ENCODE results near the gene TRIM7.
A peak's percentile ranks its signal among the peaks of the same experiment; 100 is the strongest.
"Not testable (repeated sequence)": the region's sequence is repeated elsewhere in the genome, so short reads cannot be mapped to it uniquely, and the experiment has no call there.

Gene TRIM7

DNA sequence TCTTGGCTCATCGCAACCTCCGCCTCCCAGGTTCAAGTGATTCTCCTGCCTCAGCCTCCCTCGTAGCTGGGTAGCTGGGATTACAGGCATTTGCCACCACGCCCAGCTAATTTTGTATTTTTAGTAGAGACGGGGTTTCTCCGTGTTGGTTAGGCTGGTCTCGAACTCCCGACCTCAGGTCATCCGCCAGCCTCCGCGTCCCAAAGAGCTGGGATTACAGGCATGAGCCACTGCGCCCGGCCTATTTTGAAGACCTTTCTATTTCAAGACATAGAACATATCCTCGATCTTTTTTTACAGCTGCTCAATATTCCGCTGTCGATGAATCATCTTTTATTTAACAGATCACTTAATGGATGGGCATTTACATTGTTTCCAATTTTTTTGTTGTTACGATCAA is 5.7 kb upstream of the TRIM7 start:
- DNase-seq, result not testable (repeated sequence)

DNA sequence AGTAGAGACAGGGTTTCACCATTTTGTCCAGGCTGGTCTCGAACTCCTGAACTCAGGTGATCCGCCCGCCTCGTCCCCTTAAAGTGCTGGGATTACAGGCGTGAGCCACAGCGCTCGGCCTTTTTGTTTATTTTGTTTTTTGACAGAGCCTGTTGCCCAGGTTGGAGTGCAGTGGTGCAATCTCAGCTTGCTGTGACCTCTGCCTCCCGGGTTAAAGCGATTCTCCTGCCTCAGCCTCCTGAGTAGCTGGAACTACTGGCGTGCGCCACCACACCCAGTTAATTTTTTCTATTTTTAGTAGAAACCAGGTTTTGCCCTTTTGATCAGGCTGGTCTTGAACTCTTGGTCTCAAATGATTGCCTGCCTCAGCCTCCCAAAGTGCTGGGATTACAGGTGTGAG is 5.2 kb upstream of the TRIM7 start:
- not testable (repeated sequence) for DNase-seq

DNA sequence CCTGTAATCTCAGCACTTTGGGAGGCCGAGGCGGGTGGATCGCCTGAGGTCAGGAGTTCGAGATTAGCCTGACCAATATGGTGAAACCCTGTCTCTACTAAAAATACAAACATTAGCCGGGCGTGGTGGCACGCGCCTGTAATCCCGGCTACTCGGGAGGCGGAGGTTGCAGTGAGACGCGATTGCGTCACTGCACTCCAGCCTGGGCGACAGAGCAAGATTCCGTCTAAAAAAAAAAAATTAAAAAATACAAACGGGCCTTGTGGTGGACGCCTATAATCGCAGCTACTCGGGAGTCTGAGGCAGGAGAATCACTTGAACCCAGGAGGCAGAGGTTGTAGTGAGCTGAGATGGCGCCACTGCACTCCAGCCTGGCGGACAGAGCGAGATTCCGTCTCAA is 4.0 kb upstream of the TRIM7 start:
- not testable (repeated sequence) for DNase-seq

DNA sequence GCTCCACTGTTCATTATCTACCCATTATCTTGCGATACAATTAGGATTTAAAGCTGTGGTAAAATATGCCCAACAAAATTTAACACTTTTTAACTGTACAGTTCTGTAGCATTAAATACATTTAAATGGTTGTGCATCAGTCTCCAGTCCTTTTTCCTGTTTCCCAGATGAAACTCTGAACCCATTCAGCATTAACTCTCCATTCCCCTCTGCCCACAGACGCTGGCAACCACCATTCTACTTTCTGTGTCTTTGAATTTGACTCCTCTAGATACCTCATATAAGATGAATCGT is 2.9 kb upstream of the TRIM7 start:
- no peak for DNase-seq

DNA sequence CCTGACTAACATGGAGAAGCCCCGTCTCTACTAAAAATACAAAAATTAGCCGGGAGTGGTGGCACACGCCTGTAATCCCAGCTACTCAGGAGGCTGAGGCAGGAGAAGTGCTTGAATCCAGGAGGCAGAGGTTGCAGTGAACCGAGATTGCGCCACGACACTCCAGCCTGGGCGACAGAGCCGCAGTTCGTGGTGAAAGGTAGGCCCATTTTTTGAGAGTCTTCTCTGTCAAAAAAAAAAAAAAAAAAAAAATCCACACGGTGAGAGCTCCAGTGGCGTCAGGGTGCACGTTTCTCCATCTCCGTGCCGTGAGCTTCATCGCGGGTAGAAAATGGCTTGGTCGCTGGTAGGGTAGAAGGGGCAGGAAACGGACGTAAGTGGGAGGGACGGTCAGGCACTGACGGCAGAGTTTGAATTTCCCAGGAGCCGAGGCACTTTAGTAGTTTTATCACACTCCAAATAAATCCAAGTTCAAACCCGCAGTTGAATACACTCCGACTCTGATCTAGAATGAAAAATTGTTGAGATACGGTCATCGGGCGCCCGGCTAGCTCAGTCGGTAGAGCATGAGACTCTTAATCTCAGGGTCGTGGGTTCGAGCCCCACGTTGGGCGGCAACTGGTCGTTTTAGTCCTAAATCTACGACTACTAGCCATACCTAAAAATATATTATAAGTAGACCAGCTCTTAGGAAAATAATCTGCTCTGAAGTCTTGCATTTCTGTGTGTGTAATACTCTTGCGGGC is 2.4 kb upstream of the TRIM7 start:
- peak; percentile 91 for DNase-seq

DNA sequence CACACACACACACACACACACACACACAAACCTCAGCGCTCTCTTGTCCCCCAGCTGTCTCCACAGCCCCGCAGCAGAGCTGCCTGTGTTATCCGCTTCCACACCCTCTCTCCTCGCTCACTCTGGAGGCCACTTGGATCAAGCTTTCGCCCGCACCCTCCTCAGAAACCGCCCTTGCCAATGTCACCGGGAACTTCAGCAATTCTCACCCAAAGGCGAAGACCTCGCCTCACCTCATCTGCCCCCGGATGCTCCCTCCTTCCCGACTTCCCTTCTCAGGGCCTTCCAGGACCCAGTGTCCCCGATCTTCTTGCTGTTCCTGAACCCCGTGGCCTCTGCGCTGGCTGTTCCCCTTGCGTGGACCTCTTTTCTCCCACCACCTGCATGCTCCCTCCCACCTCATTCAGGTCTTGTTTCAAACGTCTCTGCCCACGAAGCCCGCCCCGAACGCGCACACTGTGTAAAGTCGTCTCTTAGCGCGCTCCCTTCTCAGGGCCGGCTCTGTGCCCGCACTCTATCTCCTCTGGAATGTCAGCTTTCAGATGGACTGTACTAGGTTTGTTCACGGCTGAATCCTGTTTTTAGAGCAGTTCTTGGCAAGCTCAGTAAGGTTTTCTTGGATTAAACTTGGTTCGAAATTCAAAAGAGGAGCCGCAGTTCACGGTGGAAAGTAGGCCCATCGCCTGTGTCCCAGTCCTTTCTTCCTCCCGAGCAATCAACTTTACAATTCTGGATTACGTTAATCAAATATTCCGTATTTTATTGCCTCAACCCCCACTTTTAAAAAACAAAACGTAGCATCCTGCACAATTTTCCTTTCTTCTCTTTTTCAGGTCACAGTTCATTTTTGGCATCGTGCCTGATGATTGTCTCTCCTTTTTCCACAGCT is 1.0 kb upstream of the TRIM7 start:
- DNase-seq, result no peak

DNA sequence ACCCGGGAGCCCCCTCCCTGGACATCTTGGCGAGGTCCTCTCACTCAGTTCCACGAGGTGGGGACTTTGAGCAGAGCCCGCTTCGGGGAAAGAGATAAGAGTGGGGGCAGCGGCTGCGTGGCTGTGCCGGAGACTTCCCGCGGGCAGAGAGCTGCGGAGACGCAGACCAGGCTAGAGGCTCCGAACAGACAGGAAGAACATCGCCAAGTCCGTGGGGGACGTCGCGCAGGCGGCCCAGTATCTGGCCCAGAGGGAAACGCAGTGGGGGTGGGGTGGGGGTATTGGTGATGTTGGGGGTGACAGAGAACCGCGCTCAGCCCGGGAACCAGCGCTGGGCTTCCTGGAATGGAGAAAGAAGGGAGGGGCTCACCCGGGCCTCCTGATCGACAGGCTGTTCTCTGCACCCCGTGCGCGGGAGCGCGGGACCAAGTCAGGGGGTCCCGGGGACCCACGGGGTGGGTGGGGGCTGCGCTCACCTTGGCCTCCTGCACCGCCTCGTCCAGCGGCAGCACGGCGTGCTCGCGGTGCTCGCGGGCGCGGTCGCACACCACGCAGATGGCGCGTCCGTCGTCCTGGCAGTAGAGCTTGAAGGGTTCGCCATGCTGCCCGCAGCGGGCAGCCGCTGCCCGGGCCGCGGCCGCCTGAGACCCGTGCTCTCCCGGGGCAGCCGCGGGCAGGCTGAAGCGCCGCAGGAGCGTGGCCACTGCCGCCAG is 727 bp downstream of the TRIM7 start:
- DNase-seq, result no peak

DNA sequence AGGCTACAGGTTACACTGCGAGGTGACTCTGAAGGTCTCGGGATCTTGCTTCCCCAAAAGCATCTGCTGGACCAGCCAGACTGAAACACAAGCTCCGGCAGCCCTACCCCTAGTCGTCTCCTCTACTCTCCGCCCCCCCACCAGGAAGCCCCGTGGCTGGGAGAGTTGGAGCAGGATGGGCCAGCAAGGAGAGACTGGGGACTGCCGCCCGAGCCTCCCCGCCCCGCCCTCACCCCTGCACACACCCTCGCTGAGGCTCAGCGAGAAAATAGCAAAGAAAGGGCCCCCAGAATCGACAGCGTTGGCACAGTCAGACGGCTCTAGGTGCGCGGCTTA is 1.3 kb downstream of the TRIM7 start:
- DNase-seq, result no peak

DNA sequence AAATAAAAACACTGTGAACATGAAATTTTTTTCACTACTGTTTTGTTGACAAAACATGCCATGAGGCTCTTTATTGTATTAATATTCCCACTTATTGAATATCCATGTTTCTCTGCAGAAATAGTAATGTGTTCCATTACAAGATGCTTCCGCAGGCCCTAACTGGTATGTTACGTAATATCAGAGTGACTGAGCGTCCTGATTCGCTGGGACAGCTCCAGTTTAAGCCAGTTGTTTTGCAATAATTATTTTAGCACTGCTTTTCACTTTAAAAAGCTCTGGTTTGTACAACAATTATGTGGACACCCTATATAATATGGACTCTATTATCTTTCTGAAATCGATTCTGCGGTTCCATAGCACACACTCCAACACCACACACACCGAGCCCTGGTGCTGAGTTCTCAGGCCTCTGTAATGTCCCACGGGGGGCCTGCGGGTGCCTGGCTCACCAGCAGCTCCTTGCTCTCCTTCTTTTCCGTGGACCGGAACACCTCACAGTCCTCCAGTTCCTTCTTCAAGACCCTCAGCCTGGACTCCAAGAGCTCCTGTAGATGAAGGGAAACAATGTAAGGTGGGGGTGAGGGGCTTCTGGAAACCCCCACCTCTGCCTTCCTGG is 1.8 kb downstream of the TRIM7 start:
- no peak for DNase-seq

DNA sequence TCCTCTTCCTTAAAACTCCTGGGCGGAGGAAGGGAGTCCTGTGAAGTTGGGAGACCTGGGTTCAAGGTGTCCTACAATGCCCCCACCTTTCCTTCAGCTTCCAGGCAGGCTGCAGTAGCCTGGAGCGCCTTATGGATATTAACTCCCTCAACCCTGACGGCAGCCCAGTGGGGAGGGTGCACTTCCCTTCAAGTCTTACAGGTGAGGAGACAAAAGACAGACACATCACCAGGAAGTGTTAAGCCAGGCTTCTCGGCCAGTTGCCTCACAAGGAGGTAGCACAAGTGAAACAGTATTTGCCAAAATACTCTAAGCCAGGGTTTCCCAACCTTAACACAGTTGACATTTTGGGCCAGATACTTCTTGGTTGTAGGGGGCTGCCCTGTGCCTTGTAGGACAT is 4.2 kb downstream of the TRIM7 start:
- DNase-seq, result no peak

DNA sequence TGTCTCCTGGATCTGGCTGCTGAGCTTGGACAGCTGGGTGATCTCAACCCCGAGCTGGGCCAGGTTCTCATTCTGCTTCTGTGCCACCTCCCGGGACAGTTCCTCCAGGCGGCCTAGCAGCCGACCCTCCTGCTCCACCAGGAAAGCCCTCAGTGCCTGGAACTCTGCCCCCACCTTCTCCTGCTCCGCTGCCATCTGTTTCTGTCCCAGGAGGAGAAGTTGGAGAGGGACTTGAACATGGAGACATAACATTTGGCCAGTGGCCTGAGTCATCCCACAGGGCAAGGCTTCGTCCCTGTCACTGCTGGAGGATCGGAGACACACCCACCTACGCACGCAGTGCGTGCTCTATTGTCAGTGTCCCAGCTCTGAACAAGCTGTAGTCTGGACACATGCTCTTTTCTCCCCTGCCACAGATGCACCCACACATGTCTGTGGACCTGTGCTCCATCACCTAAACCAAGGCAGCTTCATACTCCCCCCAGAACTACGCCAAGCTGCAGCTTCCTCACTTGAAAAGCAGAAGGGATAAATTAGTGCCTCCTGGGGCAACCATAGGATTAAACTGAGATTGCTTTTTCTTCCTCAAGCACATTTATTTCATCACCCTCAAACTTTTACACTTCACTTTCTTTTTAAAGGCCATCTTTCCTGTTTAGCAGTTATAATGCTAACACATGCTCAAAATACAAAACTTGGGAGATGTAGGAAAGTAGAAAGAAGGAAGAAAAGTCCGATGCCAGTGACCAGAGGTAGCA is 4.9 kb downstream of the TRIM7 start:
- no peak for DNase-seq

DNA sequence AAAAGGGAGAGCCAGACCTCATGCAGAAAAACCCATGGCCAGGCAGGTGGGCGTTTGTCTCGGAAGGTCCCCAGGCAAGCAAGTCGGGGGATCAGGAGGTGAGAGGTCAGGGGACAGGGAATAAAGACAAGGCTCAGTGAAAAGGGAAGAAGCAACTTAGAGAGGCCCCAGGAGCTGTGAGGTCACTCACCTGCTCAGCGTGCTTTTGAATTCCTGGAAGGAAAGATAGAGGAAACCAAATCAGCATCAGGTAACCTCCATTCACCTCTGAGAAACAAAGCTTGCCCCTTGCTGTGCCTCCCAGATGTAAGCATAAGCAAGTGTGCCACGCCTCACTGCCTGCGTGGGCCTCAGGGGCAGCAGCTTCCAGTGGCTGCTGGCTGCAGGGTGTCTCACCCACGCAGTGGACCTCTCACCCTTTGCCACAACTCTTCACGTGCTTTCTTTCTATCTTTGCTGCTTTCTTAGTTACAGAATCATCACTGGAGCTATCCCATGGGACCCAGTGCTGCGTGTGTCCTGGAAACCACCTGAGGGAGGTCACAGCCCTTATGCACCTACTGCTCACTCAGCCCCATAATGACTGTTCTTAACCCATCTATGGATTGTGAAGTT is 6.0 kb downstream of the TRIM7 start:
- no peak for DNase-seq

DNA sequence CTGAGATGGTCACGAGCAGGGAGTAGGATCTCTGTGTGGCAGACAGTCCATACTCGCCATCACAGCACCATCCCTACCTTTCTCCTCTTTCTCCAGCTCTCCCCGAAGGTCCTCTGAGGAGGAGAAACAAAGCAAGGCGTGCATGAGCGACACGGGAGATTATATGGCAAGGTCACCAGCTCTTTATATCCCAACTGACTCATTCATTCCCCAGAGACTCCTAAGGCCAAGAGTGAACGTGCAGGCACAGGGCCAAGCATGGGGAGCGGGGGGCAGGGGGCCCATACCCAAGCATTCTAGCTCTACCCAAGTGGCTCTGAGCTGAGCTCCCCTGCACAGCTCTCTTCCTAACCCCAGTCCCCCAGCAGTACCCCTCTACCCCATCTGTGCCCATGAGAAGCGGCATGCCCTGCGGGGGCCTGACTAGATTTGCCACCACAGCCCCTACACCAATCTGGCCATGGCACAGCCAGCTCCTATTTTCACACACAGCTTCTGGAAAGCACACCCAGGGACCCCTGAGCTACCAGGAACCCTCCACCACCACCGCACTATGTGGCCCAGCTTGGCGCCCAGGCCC is 6.8 kb downstream of the TRIM7 start:
- DNase-seq, result no peak

DNA sequence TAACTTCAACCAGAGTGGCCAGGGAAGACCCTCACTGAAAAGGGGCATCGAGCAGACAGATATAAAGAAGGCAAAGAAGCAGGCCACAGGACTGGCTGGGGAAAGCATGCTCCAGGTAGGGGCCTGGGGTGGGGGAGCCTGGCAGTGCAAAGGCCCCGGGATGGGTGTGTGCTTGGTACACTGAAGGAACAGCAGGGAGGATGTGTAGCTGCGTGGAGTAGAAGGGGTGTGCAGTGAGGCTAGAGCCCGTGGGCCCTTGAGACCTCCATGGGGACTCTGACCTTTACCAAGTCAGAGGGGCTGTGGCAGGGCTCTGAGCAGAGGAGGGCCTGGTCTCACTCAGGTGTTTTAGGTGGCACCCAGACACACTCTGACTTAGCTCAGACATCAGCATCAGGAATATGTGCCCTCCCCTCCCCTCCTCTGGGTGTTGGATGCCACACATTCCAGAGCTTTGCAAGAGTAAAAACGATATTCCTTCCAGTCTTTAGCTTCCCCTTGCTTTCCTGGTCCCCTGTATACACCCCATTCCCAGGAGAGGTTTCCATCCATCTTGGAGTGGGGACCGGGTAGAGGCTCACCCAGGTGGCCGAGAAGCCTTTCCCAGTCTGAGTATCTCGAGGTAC is 7.6 kb downstream of the TRIM7 start:
- DNase-seq, result no peak

DNA sequence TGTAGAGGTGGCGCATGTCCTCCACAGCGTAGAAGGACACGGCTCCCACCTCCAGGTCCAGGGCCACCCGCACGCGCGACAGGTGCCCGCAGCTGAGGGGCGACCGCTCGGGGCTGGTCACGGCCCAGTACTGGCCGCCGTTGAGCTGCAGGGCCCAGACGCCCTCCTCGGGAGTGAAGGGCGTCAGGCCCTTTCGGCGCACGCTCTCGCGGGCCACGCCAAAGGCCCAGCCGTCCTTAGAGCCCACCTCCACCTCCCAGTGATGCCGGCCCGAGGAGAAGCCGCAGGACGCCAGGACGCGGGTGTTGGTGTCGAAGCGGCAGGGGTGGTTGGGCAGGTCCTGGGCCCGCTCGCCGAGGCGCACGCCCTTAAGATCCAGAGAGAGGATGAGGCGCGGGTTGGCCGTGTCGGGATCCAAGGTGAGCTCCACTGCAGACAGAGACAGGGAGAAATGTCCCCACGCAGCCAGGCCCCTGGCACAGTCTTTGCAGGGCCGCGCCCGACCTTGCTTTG is 9.7 kb downstream of the TRIM7 start:
- no peak for DNase-seq

DNA sequence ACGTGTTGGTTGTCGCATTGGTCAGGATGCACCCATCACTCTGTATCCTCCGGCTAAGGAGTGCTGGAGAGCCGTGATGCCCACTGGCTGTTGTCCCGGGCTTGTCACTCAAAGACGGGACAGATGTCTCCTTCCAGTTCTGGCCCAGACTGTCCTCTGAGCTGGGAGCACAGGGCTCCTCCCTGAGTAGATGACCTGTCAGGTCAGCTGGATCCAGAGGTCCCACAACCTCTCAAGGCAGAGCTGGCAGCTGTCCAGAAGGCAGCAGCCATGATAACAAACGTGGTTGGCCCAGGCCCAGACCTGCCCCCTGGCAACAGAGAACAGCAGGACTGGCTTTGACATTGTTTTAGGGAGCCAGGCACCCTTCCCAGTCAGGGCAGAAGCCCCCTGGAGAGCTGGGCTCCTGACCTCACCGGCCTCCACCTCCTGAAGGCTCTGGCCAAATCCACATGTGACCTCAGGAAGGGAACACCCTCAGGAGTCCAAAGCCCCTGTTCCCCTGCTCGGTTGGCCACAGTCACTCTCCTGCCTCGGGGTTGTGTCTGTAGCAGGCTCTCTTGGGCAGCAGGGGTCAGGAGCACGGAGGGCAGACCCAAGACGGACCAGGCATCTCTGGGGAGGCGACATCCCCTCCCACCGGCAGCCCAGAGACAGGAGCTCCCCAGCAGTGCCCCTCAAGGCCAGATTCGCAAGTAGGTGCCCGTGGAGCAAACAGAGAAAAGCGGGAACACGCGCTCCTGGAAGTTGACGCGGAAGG is 10.3 kb downstream of the TRIM7 start:
- no peak for DNase-seq

DNA sequence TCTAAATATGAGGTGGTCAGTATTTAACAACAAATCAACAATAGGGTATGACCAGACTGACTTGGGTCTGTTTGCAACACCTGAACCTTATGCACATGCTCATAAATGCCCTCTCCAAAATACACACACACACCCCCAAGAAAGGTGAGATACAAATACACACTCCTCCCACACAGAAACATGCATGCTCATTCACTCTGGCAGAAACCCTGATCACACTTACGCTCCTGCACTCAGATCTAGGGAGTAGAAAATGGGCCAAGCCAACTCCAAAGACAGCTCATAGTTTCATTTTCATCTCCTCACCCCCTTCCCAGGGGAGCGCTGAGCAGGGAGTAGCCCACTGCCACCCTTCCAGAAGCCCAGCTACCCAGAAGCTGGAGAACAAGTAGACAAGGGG is 11.3 kb downstream of the TRIM7 start:
- no peak for DNase-seq

DNA sequence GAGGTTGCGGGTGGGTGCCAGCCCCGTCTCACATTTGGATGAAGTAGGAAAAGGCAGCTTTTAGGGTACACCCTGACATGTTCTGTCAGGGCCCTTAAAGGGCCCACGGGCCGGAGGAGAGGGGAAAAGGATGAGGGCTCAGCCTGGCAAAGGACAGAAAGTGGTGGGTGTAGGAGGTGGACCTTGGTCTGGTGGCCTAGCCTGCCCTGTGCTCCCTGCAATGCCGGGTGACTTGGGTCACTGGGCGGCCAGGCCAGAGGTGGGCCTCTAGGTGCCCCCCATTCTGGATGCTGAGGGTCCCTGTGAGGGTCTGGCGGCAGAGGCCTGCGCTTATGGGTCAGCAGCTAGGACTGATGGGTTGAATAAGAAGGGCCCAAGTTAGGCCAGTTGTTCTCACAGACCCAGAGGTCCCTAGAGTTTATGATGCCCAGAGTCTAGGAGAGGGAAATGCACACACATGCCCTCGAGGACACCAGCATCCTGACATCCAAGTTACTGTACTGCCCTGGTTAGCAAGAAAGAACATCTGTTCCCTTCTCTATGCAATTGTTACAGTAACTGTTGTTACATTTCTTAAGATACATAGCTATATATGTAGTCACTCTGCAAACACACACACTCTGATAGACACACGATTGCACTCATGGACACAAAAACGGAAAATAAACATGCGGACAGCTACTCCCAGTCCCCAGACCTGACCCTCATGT is 12.5 kb downstream of the TRIM7 start:
- no peak for DNase-seq

DNA sequence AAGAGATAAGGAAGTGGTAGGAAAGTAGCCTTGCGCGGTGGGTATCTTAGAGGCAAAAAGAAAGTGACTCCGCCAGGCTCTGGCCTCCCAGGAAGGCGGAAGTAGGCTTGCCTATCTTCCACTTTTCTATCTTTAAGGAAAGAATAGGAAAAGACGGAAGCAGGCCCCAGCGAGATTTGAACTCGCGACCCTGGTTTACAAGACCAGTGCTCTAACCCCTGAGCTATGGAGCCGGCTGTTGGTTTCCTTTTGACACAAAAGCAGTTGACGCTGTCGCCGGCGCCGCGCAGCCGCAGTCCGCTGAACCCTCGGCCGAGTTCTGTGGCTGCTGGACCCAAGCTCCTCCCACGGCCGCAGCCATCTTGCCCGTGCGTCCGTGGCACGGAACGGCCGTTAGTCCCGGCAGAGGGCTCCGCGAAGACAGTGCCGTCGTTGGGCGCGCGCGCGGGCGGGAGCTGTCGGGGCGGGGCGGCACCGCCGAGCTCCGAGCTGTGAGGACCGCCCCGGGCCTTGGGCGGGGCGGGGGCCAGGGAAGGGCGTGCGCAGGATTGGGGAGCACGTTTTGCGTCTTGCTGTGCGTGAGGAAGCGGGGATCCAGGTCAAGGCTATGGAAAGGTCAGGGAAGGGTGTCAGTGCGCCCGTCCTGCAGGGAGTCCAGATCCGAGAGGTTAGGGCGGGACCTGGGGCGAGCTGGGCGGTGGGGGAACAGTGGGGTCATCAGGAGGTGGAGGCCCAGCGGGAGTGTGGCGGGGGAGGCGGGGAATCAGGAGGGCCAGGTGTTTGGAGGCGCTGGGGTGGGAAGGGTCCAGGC is 13.3 kb downstream of the TRIM7 start:
- DNase-seq, result peak; percentile 99

All from activated effector memory CD4-positive, alpha-beta T cell treated with anti-CD3 and anti-CD28 coated beads, Interleukin-2, amount 50 U/mL, for 16 hours (primary cell).